GM23338 (cell line): ENCODE results near the gene DRAM2. TPM values are rescaled to one million over a fixed set of nuclear protein-coding genes. Genes with fewer than 3 reads are reported as not detected.
"Not testable (repeated sequence)": the region's sequence is repeated elsewhere in the genome, so short reads cannot be mapped to it uniquely, and the experiment has no call there.

Experiments
- ATAC-seq: fragments of 200-7000 bp; cut with Tn5 transposase; 3 replicates; pipeline ENCODE4 v1.9.1; 2020
- DNase-seq: peaks from one replicate; pipeline ENCODE4 v3.0.0-alpha.2; 2015; ENCODE audit warnings: low spot score
- H2AFZ ChIP-seq: fragments of 200-600 bp; sonication (generic); 2 replicates; pipeline ENCODE4 v1.8.0; 2016; ENCODE audit warnings: antibody characterized with exemption, mild to moderate bottlenecking, moderate library complexity
- H3F3A ChIP-seq: fragments of 200-600 bp; sonication (generic); replicated peaks from 2 replicates; pipeline ENCODE4 v1.8.0; 2017; ENCODE audit warnings: antibody characterized with exemption, mixed run types, low read depth
- H3K27ac ChIP-seq: fragments of 200-600 bp; sonication (generic); 2 replicates; pipeline ENCODE4 v1.6.1; 2016; ENCODE audit warnings: low read depth
- H3K27me3 ChIP-seq: fragments of 200-600 bp; sonication (generic); 2 replicates; pipeline ENCODE4 v1.8.0; 2016; ENCODE audit warnings: mild to moderate bottlenecking, mixed run types, moderate library complexity; ENCODE audit not compliant: insufficient read depth
- H3K36me3 ChIP-seq: fragments of 200-600 bp; sonication (generic); 2 replicates; pipeline ENCODE4 v1.8.0; 2016; ENCODE audit warnings: mild to moderate bottlenecking; ENCODE audit not compliant: insufficient read depth
- H3K4me1 ChIP-seq: fragments of 200-600 bp; sonication (generic); 2 replicates; pipeline ENCODE4 v1.8.0; 2016; ENCODE audit warnings: mild to moderate bottlenecking, moderate library complexity; ENCODE audit not compliant: insufficient read depth
- H3K4me2 ChIP-seq: fragments of 200-600 bp; sonication (generic); 2 replicates; pipeline ENCODE4 v1.7.1; 2017; ENCODE audit warnings: mixed run types
- H3K4me3 ChIP-seq: fragments of 200-600 bp; sonication (generic); 2 replicates; pipeline ENCODE4 v1.6.1; 2016; ENCODE audit warnings: mixed run types
- H3K79me2 ChIP-seq: fragments of 200-600 bp; sonication (generic); replicated peaks from 2 replicates; pipeline ENCODE4 v1.8.0; 2017; ENCODE audit warnings: mild to moderate bottlenecking; ENCODE audit not compliant: insufficient read depth
- H3K9me2 ChIP-seq: fragments of 200-600 bp; sonication (generic); 2 replicates; pipeline ENCODE4 v1.8.0; 2017; ENCODE audit not compliant: insufficient read depth
- H4K20me1 ChIP-seq: fragments of 200-600 bp; sonication (generic); replicated peaks from 2 replicates; pipeline ENCODE4 v1.8.0; 2017; ENCODE audit warnings: mild to moderate bottlenecking; ENCODE audit not compliant: insufficient read depth
- H3K27ac Mint-ChIP-seq: 2 replicates; pipeline ENCODE4 v1.8.0; 2020; ENCODE audit warnings: inconsistent platforms, mild to moderate bottlenecking, moderate library complexity, mixed read lengths
- H3K27me3 Mint-ChIP-seq: 3 replicates; pipeline ENCODE4 v1.8.0; 2022; ENCODE audit warnings: low read depth, mild to moderate bottlenecking, moderate library complexity, mixed read lengths, inconsistent platforms; ENCODE audit not compliant: insufficient read depth, poor library complexity
- H3K36me3 Mint-ChIP-seq: 3 replicates; pipeline ENCODE4 v1.8.0; 2021; ENCODE audit warnings: low read depth, mild to moderate bottlenecking, inconsistent platforms, moderate library complexity, mixed read lengths
- H3K4me1 Mint-ChIP-seq: 3 replicates; pipeline ENCODE4 v1.8.0; 2020; ENCODE audit warnings: mild to moderate bottlenecking, inconsistent platforms, mixed read lengths
- H3K4me3 Mint-ChIP-seq: 3 replicates; pipeline ENCODE4 v1.8.0; 2021; ENCODE audit warnings: moderate library complexity, mild to moderate bottlenecking, inconsistent platforms, mixed read lengths
- H3K9me3 Mint-ChIP-seq: 3 replicates; pipeline ENCODE4 v1.8.0; 2020; ENCODE audit warnings: moderate library complexity, mild to moderate bottlenecking, inconsistent platforms, mixed read lengths
- CREB1 ChIP-seq: fragments of 250-450 bp; sonication (Bioruptor Pico); IDR thresholded peaks from 2 replicates; pipeline ENCODE4 v1.5.0; 2020; ENCODE audit warnings: low read depth, mild to moderate bottlenecking, moderate library complexity
- EZH2 ChIP-seq: fragments of 200-600 bp; sonication (generic); IDR thresholded peaks from one replicate; pipeline ENCODE4 v1.8.0; 2017; ENCODE audit warnings: antibody characterized with exemption, mild to moderate bottlenecking, low read depth; ENCODE audit not compliant: unreplicated experiment
- JUNB ChIP-seq: IDR thresholded peaks from one replicate; pipeline ENCODE4 v1.6.1; 2016; ENCODE audit warnings: antibody characterized with exemption; ENCODE audit not compliant: unreplicated experiment
- STAT1 ChIP-seq: IDR thresholded peaks from one replicate; pipeline ENCODE4 v1.6.1; 2016; ENCODE audit warnings: antibody characterized with exemption; ENCODE audit not compliant: unreplicated experiment
- ZNF114 ChIP-seq: fragments of 250-450 bp; sonication (Bioruptor Pico); IDR thresholded peaks from 2 replicates; pipeline ENCODE4 v1.5.0; 2020; ENCODE audit warnings: mild to moderate bottlenecking, moderate library complexity
- polyA plus RNA-seq: library from polyadenylated mRNA; unstranded; fragments of >200 nt; fragmentation: Nextera tagmentation; extraction: Ambion mirVana; gene quantifications from 2 replicates; pipeline ENCODE4 v1.2.1, GENCODE V29; 2016
- small RNA-seq: library from RNA; depleted of rRNA; stranded (forward); fragments of <200 nt; gene quantifications from one replicate; pipeline ENCODE3, GENCODE V24; 2014; ENCODE audit warnings: low replicate concordance
- total RNA-seq: library from RNA; depleted of rRNA; stranded (reverse); fragments of >200 nt; shearing (Covaris generic); gene quantifications from 2 replicates; pipeline ENCODE4 v1.2.3, GENCODE V29; 2014; rRNA removed
- TF ChIP-seq, protein P1 (sequence below): IDR thresholded peaks from 2 replicates; pipeline ENCODE4 v1.6.1; 2016; ENCODE audit warnings: antibody characterized with exemption

The DRAM2 gene
- total and polyA plus RNA-seq, 2 experiments from 2014 or later = 22.9 to 45.9 TPM

DNA sequence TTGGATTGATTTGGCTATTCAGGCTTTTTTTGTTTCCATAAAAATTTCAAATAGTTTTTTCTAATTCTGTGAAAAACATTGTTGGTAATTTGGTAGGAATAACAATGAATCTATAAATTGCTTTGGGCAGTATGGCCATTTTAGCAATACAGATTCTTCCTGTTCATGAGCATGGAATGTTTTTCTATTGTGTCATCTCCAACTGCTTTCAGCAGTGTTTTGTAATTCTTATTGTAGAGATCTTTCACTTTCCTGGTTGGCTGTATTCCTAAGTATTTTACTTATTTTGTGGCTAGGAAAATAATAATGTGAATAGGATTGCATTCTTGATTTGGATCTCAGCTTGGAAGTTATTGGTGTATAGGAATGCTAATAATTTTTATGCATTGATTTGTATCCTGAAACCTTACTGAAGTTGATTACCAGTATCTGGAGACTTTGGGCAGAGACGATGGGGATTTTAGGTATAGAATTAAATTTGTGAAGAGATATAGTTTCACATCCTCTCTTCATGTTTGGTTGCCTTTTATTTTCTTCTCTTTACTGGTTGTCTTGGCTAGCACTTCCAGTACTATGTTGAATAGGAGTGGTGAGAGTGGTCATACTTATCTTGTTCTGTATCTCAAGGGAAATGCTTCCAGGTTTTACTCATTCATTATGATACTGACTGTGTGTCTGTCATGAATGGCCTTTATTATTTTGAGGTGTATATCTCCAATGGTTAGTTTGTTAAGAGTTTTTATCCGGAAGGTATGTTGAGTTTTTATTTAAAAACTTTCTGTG, 57.3 kb downstream of the DRAM2 start (continued):
- TF ChIP-seq, protein P1, sequence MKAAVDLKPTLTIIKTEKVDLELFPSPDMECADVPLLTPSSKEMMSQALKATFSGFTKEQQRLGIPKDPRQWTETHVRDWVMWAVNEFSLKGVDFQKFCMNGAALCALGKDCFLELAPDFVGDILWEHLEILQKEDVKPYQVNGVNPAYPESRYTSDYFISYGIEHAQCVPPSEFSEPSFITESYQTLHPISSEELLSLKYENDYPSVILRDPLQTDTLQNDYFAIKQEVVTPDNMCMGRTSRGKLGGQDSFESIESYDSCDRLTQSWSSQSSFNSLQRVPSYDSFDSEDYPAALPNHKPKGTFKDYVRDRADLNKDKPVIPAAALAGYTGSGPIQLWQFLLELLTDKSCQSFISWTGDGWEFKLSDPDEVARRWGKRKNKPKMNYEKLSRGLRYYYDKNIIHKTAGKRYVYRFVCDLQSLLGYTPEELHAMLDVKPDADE = no peak
- no peak for TF ChIP-seq EZH2
- TF ChIP-seq JUNB = no peak
- TF ChIP-seq ZNF114 = no peak
- no peak for TF ChIP-seq STAT1
- TF ChIP-seq CREB1 = no peak

DNA sequence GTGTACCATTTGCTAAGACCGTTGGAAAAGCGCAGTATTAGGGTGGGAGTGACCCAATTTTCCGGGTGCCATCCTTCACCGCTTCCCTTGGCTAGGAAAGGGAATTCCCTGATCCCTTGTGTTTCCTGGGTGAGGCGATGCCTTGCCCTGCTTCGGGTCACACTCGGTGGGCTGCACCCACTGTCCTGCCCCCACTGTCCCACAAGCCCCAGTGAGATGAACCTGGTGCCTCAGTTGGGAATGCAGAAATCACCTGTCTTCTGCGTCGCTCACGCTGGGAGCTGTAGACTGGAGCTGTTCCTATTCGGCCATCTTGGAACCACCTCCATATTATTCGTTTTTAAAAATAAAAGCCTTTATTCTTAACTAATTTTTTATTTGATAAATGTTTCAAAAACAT, 60.6 kb downstream of the DRAM2 start:
- H3K79me2 ChIP-seq, H3K9me2 ChIP-seq, H3K27ac ChIP-seq, DNase-seq, H3K4me1 ChIP-seq, H3K27ac Mint-ChIP-seq, ATAC-seq, H3K27me3 Mint-ChIP-seq, H3K4me3 Mint-ChIP-seq, H3F3A ChIP-seq, H3K4me3 ChIP-seq, H3K4me2 ChIP-seq, H3K27me3 ChIP-seq, H4K20me1 ChIP-seq, H3K4me1 Mint-ChIP-seq, H3K36me3 Mint-ChIP-seq, H2AFZ ChIP-seq, H3K36me3 ChIP-seq: not testable (repeated sequence)
- H3K9me3 Mint-ChIP-seq = peaks cover 75% of the 10 kb centered on the region

DNA sequence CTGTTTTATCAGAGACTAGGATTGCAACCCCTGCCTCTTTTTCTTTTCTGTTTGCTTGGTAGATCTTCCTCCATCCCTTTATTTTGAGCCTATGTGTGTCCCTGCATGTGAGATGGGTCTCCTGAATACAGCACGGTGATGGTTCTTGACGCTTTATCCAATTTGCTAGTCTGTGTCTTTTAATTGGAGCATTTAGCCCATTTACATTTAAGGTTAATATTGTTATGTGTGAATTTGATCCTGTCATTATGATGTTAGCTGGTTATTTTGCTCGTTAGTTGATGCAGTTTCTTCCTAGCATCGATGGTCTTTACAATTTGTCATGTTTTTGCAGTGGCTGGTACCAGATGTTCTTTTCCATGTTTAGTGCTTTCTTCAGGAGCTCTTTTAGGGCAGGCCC, 62.6 kb downstream of the DRAM2 start:
- H3K9me2 ChIP-seq, H3K27ac Mint-ChIP-seq, H3K4me2 ChIP-seq, H3K79me2 ChIP-seq, H3K4me1 Mint-ChIP-seq, H3K27me3 ChIP-seq, H3K4me3 Mint-ChIP-seq, H3K27me3 Mint-ChIP-seq, H3K36me3 Mint-ChIP-seq, H3K4me1 ChIP-seq, H3K36me3 ChIP-seq, ATAC-seq, H4K20me1 ChIP-seq, H3F3A ChIP-seq, H3K4me3 ChIP-seq, DNase-seq, H2AFZ ChIP-seq, H3K27ac ChIP-seq: not testable (repeated sequence)
- peaks cover 58% of the 10 kb centered on the region for H3K9me3 Mint-ChIP-seq

Small RNA genes lying within 50 kb of the gene (small RNA-seq; reads per million reads assigned to genes)
- not detected for gene AL355816.1

Other genes starting within 250 kb of the DRAM2 start
- 31.5 and 32.6 TPM in 2 replicates for gene LRIF1, start 176.2 kb downstream of the DRAM2 start, total RNA-seq
- 36.2 and 37.9 TPM in 2 replicates for gene LRIF1, start 176.2 kb downstream of the DRAM2 start, polyA plus RNA-seq
- 33.5 and 39.5 TPM in 2 replicates for gene CEPT1, start 130 bp upstream of the DRAM2 start, total RNA-seq
- gene CEPT1, start 130 bp upstream of the DRAM2 start, polyA plus RNA-seq = 14.3 and 17.3 TPM in 2 replicates
- 3.0 and 5.9 TPM in 2 replicates for gene DENND2D, start 60.6 kb upstream of the DRAM2 start, total RNA-seq
- gene DENND2D, start 60.6 kb upstream of the DRAM2 start, polyA plus RNA-seq = 2.5 and 3.4 TPM in 2 replicates
- gene CHI3L2, start 87.6 kb upstream of the DRAM2 start, total RNA-seq = not detected in 2 replicates
- 0.68 TPM in 1 of 2 replicates, not detected in the other for gene CHI3L2, start 87.6 kb upstream of the DRAM2 start, polyA plus RNA-seq
- gene CHIA, start 150.8 kb upstream of the DRAM2 start, total RNA-seq = not detected in 2 replicates
- gene CHIA, start 150.8 kb upstream of the DRAM2 start, polyA plus RNA-seq = not detected in 2 replicates